ENCODE results near the gene RNF126.

DNA sequence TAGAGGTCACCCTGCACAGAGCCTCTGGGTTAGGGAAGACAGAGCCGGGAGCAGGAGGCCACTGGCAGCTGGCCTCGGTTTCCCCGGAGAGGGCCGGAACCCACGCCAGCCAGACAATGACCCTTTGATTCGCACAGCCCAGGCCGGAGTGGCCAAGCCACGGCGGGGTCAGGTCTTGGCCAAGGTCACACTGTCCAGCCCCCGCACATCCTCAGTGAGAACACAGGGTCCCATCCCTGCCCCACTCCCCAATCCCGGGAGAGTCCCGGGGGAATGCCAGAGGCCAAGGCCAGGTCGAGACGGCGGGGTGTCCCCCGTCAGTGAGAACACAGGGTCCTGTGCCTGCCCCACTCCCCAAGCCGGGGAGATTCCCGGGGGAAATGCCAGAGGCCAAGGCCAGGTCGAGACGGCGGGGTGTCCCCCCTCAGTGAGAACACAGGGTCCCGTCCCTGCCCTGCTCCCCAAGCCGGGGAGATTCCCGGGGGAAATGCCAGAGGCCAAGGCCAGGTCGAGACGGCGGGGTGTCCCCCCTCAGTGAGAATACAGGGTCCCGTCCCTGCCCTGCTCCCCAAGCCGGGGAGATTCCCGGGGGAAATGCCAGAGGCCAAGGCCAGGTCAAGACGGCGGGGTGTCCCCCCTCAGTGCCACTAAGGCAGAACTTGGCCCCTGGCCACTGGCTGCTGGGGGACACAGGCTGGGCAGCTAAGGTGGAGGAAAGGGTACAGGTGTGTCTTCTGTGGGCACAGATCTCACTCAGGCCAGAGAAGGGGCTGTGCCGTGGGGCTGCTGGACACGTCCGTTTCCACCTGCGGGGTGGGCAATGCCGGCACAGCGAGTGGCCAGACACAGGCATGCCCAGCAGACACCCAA lies 11.5 kb upstream of the RNF126 start:
- TF ChIP-seq, protein P1, sequence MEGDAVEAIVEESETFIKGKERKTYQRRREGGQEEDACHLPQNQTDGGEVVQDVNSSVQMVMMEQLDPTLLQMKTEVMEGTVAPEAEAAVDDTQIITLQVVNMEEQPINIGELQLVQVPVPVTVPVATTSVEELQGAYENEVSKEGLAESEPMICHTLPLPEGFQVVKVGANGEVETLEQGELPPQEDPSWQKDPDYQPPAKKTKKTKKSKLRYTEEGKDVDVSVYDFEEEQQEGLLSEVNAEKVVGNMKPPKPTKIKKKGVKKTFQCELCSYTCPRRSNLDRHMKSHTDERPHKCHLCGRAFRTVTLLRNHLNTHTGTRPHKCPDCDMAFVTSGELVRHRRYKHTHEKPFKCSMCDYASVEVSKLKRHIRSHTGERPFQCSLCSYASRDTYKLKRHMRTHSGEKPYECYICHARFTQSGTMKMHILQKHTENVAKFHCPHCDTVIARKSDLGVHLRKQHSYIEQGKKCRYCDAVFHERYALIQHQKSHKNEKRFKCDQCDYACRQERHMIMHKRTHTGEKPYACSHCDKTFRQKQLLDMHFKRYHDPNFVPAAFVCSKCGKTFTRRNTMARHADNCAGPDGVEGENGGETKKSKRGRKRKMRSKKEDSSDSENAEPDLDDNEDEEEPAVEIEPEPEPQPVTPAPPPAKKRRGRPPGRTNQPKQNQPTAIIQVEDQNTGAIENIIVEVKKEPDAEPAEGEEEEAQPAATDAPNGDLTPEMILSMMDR (IDR thresholded peaks at IDR 0.05), result no peak
- no peak for TF ChIP-seq POLR2AphosphoS5 (IDR thresholded peaks at IDR 0.05; ENCODE audit: low read depth, low read length)
- TF ChIP-seq, protein P2, sequence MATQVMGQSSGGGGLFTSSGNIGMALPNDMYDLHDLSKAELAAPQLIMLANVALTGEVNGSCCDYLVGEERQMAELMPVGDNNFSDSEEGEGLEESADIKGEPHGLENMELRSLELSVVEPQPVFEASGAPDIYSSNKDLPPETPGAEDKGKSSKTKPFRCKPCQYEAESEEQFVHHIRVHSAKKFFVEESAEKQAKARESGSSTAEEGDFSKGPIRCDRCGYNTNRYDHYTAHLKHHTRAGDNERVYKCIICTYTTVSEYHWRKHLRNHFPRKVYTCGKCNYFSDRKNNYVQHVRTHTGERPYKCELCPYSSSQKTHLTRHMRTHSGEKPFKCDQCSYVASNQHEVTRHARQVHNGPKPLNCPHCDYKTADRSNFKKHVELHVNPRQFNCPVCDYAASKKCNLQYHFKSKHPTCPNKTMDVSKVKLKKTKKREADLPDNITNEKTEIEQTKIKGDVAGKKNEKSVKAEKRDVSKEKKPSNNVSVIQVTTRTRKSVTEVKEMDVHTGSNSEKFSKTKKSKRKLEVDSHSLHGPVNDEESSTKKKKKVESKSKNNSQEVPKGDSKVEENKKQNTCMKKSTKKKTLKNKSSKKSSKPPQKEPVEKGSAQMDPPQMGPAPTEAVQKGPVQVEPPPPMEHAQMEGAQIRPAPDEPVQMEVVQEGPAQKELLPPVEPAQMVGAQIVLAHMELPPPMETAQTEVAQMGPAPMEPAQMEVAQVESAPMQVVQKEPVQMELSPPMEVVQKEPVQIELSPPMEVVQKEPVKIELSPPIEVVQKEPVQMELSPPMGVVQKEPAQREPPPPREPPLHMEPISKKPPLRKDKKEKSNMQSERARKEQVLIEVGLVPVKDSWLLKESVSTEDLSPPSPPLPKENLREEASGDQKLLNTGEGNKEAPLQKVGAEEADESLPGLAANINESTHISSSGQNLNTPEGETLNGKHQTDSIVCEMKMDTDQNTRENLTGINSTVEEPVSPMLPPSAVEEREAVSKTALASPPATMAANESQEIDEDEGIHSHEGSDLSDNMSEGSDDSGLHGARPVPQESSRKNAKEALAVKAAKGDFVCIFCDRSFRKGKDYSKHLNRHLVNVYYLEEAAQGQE (IDR thresholded peaks at IDR 0.05; ENCODE audit: insufficient read depth in 1 of 2, low read depth in 2 of 2, low read length in 1 of 2), result no peak

Data from Panc1 (cell line).